B cell (primary cell): ENCODE data around the gene C4orf17.

Experiments used
- CTCF ChIP-seq: fragments of 200-600 bp; IDR thresholded peaks from one replicate; pipeline ENCODE4 v1.8.0; 2022; ENCODE audit warnings: antibody characterized with exemption, mild to moderate bottlenecking
- EZH2 ChIP-seq: IDR thresholded peaks from 2 replicates; pipeline ENCODE4 v1.6.1; 2012; ENCODE audit warnings: borderline replicate concordance, low read depth, mild to moderate bottlenecking, moderate library complexity, low read length; ENCODE audit not compliant: insufficient read depth, poor library complexity, severe bottlenecking

GRCh38 chr4:99471896-99472295 lies 38.9 kb upstream of the C4orf17 start:
- TF ChIP-seq CTCF (no peak), EZH2 (no peak)
